ENCODE results near the gene FRAS1. TPM values are rescaled to one million over a fixed set of nuclear protein-coding genes. Genes with fewer than 3 reads are reported as not detected.

Gene FRAS1
- total RNA-seq, 4 donors from 2014 or later = 3.4 to 11.7 (median 4.2) TPM

GRCh38 chr4:78031417-78031950 lies 25.6 kb upstream of the FRAS1 start:
- no peak overlapping the region for H3K27ac ChIP-seq
- ATAC-seq = no peak

GRCh38 chr4:78032446-78032845 lies 24.7 kb upstream of the FRAS1 start:
- H3K4me3 ChIP-seq = no peak overlapping the region
- ATAC-seq = no peak
- H3K27me3 ChIP-seq = no peaks in the 10 kb centered on the region
- H3K27ac ChIP-seq = no peak overlapping the region
- TF ChIP-seq CTCF (IDR thresholded peaks at IDR 0.05) = no peak
- TF ChIP-seq POLR2A (IDR thresholded peaks at IDR 0.05) = no peak
- no peak for TF ChIP-seq POLR2AphosphoS5 (IDR thresholded peaks at IDR 0.05)
- no peak for TF ChIP-seq EP300 (IDR thresholded peaks at IDR 0.05)
- no peaks in the 10 kb centered on the region for H3K9me3 ChIP-seq
- no peaks in the 10 kb centered on the region for H3K4me1 ChIP-seq
- H3K36me3 ChIP-seq = no peaks in the 10 kb centered on the region

More at GRCh38 chr4:78031417-78031950, 25.6 kb upstream of the FRAS1 start:
- Histone ChIP-seq H3K4me3 (no peak overlapping the region), H3K9me3 (no peaks in the 10 kb centered on the region), H3K4me1 (no peaks in the 10 kb centered on the region), H3K27me3 (no peaks in the 10 kb centered on the region), H3K36me3 (no peaks in the 10 kb centered on the region)
- no peak for TF ChIP-seq EP300 (IDR thresholded peaks at IDR 0.05)
- no peak for TF ChIP-seq CTCF (IDR thresholded peaks at IDR 0.05)
- no peak for TF ChIP-seq POLR2A (IDR thresholded peaks at IDR 0.05)
- TF ChIP-seq POLR2AphosphoS5 (IDR thresholded peaks at IDR 0.05) = no peak
- WGBS, 2 donors (ENCODE audit: low coverage in 1 of 2) = 42 to 69% methylated on average over 5 of the region's 5 CpGs

GRCh38 chr4:78032929-78033328 lies 24.2 kb upstream of the FRAS1 start:
- no peaks in the 10 kb centered on the region for H3K4me1 ChIP-seq
- H3K27me3 ChIP-seq = no peaks in the 10 kb centered on the region
- H3K27ac ChIP-seq = no peak overlapping the region
- H3K4me3 ChIP-seq = no peak overlapping the region
- no peak for ATAC-seq
- H3K9me3 ChIP-seq = no peaks in the 10 kb centered on the region
- H3K36me3 ChIP-seq = no peaks in the 10 kb centered on the region
- no peak for TF ChIP-seq POLR2AphosphoS5 (IDR thresholded peaks at IDR 0.05)
- TF ChIP-seq POLR2A (IDR thresholded peaks at IDR 0.05) = no peak
- TF ChIP-seq CTCF (IDR thresholded peaks at IDR 0.05) = no peak
- TF ChIP-seq EP300 (IDR thresholded peaks at IDR 0.05) = no peak
- WGBS, 2 donors (ENCODE audit: low coverage in 1 of 2) = 40 to 71% methylated on average over 1 of the region's 1 CpG

GRCh38 chr4:78033861-78034260 lies 23.3 kb upstream of the FRAS1 start:
- H3K27me3 ChIP-seq = no peaks in the 10 kb centered on the region
- H3K4me3 ChIP-seq = no peak overlapping the region
- H3K36me3 ChIP-seq = no peaks in the 10 kb centered on the region
- no peak overlapping the region for H3K27ac ChIP-seq
- ATAC-seq = no peak
- H3K9me3 ChIP-seq = no peaks in the 10 kb centered on the region
- TF ChIP-seq CTCF (IDR thresholded peaks at IDR 0.05) (no peak), POLR2AphosphoS5 (IDR thresholded peaks at IDR 0.05) (no peak), POLR2A (IDR thresholded peaks at IDR 0.05) (no peak), EP300 (IDR thresholded peaks at IDR 0.05) (no peak)
- no peaks in the 10 kb centered on the region for H3K4me1 ChIP-seq

GRCh38 chr4:78038704-78039103 lies 18.4 kb upstream of the FRAS1 start:
- ATAC-seq = no peak
- no peak overlapping the region for H3K4me3 ChIP-seq
- no peaks in the 10 kb centered on the region for H3K9me3 ChIP-seq
- no peaks in the 10 kb centered on the region for H3K36me3 ChIP-seq
- H3K27me3 ChIP-seq = no peaks in the 10 kb centered on the region
- H3K4me1 ChIP-seq = no peaks in the 10 kb centered on the region
- no peak for TF ChIP-seq POLR2A (IDR thresholded peaks at IDR 0.05)
- TF ChIP-seq EP300 (IDR thresholded peaks at IDR 0.05) = no peak
- TF ChIP-seq CTCF (IDR thresholded peaks at IDR 0.05) = no peak
- no peak for TF ChIP-seq POLR2AphosphoS5 (IDR thresholded peaks at IDR 0.05)
- WGBS, 2 donors (ENCODE audit: low coverage in 1 of 2) = 76 to 87% methylated on average over 3 to 5 of the region's 5 CpGs
- H3K27ac ChIP-seq = no peak overlapping the region
